Esophagus squamous epithelium (tissue), 5 donors: ENCODE data around the gene PIMREG. TPM values are rescaled to one million over a fixed set of nuclear protein-coding genes. Genes with fewer than 3 reads are reported as not detected.
"Not testable (repeated sequence)": the region's sequence is repeated elsewhere in the genome, so short reads cannot be mapped to it uniquely, and the experiment has no call there.

Experiments used
- DNase-seq: peaks from one replicate; lab custom pipeline; 2025; lab: John Stamatoyannopoulos, UW
- H3K27ac ChIP-seq, 4 donors: fragments of 200-600 bp; sonication (generic); one replicate each; pipeline ENCODE4 v1.5.1; 2016 to 2019; ENCODE audit warnings: mild to moderate bottlenecking in 1 of 4
- H3K27me3 ChIP-seq, 4 donors: fragments of 200-600 bp; sonication (generic); 1 replicate in 3 of 4; 2 replicates in 1 of 4; pipeline versions ENCODE4 v1.5.1 to v1.6.0; 2017 to 2021; ENCODE audit warnings: antibody characterized with exemption in 1 of 4
- H3K36me3 ChIP-seq, 3 donors: fragments of 200-600 bp; sonication (generic); one replicate each; pipeline ENCODE4 v1.5.1; 2016 to 2019
- H3K4me1 ChIP-seq, 3 donors: fragments of 200-600 bp; sonication (generic); one replicate each; pipeline ENCODE4 v1.5.1; 2017 to 2019
- H3K4me3 ChIP-seq, 4 donors: fragments of 200-600 bp; sonication (generic); 1 replicate in 3 of 4; 2 replicates in 1 of 4; pipeline ENCODE4 v1.5.1; 2016 to 2019; ENCODE audit warnings: mild to moderate bottlenecking in 2 of 4, moderate library complexity in 1 of 4
- H3K9me3 ChIP-seq, 3 donors: fragments of 200-600 bp; sonication (generic); one replicate each; pipeline ENCODE4 v1.5.1; 2016 to 2019
- CTCF ChIP-seq, 6 experiments: fragments of 450-650 bp in 4 of 6; fragments of 200-600 bp in 2 of 6; sonication (generic) in 2 of 6; IDR thresholded peaks; one replicate each; pipeline ENCODE4 v1.5.1; 2016 to 2019; ENCODE audit warnings: antibody characterized with exemption in 6 of 6, mild to moderate bottlenecking in 4 of 6, moderate library complexity in 4 of 6
- POLR2A ChIP-seq, 4 donors: fragments of 450-650 bp; IDR thresholded peaks; one replicate each; pipeline ENCODE4 v1.6.1; 2017; ENCODE audit warnings: antibody characterized with exemption in 4 of 4, mild to moderate bottlenecking in 4 of 4, moderate library complexity in 3 of 4
- WGBS, 2 donors: methylation state at CpG; one replicate each; pipeline ENCODE4 v1.1.5; 2018; 5-methylcytosine and 5-hydroxymethylcytosine counted together
- intact Hi-C: fragments of 100-400 bp; cut with DNase I; formaldehyde crosslinking; loops from one replicate; pipeline ENCODE4 v1.15.0; 2022
- total RNA-seq, 4 donors: library from RNA; depleted of rRNA; stranded (reverse); fragments of >200 nt; gene quantifications; one replicate each; pipeline ENCODE4 v1.1.0, GENCODE V29; 2016
- donor health status: DM: yes; HTN: yes; CAD: no.

The PIMREG gene
- total RNA-seq, 4 donors from 2014 or later = 3.6 to 7.2 (median 5.2) TPM

DNA sequence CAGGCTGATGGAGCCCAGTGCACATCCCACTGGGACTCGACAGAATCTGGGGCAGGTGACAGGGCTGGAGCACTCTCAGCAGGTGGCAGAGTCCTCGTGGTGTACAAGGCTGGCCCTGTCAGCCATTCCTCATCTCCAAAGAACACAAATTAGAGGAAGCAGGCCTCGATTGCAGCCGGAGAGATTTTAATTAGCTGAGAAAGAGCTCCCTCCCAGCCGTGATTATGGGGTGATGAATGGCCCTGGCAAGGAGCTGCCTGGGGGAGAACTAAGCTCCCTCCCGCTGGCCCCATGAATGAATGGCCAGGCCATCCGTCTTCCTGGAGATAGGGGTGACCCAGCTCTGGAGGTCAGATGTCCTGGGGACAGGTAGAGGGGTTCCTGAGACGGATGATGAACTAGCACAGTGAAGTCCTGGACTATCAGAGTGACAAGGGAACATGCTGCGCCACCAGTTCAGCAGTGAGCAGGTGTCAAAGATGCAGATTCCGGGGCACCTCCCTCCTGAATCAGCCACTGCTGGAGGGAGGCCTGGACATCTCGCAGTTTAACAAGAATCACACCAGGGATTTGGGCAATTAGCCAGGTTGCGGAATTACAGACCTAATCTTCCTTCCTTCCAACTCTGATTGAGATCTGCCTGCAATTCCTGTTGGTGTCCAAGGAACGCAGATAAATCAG is 35.5 kb downstream of the PIMREG start:
- Histone ChIP-seq H3K27me3 (no peaks in the 10 kb centered on the region), H3K4me1 (peaks cover 12 to 43% (median 19%) of the 10 kb centered on the region in 3 donors), H3K4me3 (no peak overlapping the region), H3K27ac (no peak overlapping the region), H3K36me3 (peaks cover 0 to 70% (median 0%) of the 10 kb centered on the region in 3 donors), H3K9me3 (no peaks in the 10 kb centered on the region)
- no peak for TF ChIP-seq POLR2A (IDR thresholded peaks at IDR 0.05)
- no peak for TF ChIP-seq CTCF (IDR thresholded peaks at IDR 0.05)
- no peak for DNase-seq
- intact Hi-C loops = no loop called here
- WGBS, 2 donors = 48 to 51% methylated on average over 8 to 10 of the region's 13 CpGs

DNA sequence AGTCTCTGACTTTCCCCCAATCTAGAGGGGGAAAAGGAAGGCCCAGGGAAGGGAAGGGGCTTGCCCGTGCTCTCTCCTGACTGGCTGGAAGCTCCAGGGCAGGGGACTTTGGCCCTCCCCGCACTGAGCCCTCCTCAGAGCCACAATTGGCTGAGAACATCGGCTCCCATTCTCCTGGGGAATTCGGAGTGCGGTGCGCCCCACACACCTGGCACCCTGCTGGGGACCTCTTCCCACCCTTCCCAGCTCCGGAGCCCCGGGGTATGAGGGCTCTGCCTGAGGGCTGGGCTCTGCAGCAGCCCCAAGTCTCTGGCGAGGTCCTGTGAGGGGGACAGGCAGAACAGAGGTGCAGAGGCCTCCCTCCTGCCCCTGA is 36.0 kb downstream of the PIMREG start:
- no peak for TF ChIP-seq CTCF (IDR thresholded peaks at IDR 0.05)
- TF ChIP-seq POLR2A (IDR thresholded peaks at IDR 0.05) = no peak
- Histone ChIP-seq H3K4me3 (no peak overlapping the region), H3K36me3 (peaks cover 0 to 75% (median 0%) of the 10 kb centered on the region in 3 donors), H3K9me3 (no peaks in the 10 kb centered on the region), H3K4me1 (peaks cover 7 to 38% (median 15%) of the 10 kb centered on the region in 3 donors), H3K27ac (no peak overlapping the region), H3K27me3 (no peaks in the 10 kb centered on the region)
- 68 to 80% methylated on average over 3 to 8 of the region's 9 CpGs for WGBS, 2 donors
- intact Hi-C loops = no loop called here
- no peak for DNase-seq

- intact Hi-C loops = no loop called here
- TF ChIP-seq POLR2A (IDR thresholded peaks at IDR 0.05) (no peak), CTCF (IDR thresholded peaks at IDR 0.05) (no peak)
Observed at GRCh38 chr17:6482105-6482455, 37.8 kb downstream of the PIMREG start.

GRCh38 chr17:6482796-6483195 is 38.5 kb downstream of the PIMREG start:
- H3K36me3 ChIP-seq = peaks cover 0 to 74% (median 0%) of the 10 kb centered on the region in 3 donors
- 76 to 89% methylated on average over 10 of the region's 10 CpGs for WGBS, 2 donors
- DNase-seq, H3K9me3 ChIP-seq, H3K27me3 ChIP-seq, H3K4me3 ChIP-seq, intact Hi-C loops, H3K27ac ChIP-seq: not testable (repeated sequence)
- H3K4me1 ChIP-seq = peaks cover 0 to 21% (median 4%) of the 10 kb centered on the region in 3 donors

More at GRCh38 chr17:6482105-6482455, 37.8 kb downstream of the PIMREG start:
- WGBS, 2 donors = 88 to 90% methylated on average over 6 of the region's 6 CpGs
- H3K4me1 ChIP-seq = peaks cover 0 to 21% (median under 1%) of the 10 kb centered on the region in 3 donors
- no peak for DNase-seq
- no peak overlapping the region for H3K27ac ChIP-seq
- no peaks in the 10 kb centered on the region for H3K9me3 ChIP-seq
- H3K36me3 ChIP-seq = peaks cover 0 to 79% (median 0%) of the 10 kb centered on the region in 3 donors
- no peak overlapping the region for H3K4me3 ChIP-seq
- no peaks in the 10 kb centered on the region for H3K27me3 ChIP-seq

GRCh38 chr17:6483507-6483906 is 39.3 kb downstream of the PIMREG start:
- intact Hi-C loops = no loop called here
- no peaks in the 10 kb centered on the region for H3K9me3 ChIP-seq

More at GRCh38 chr17:6483507-6483906, 39.3 kb downstream of the PIMREG start:
- Histone ChIP-seq H3K27ac (no peak overlapping the region), H3K36me3 (peaks cover 0 to 69% (median 0%) of the 10 kb centered on the region in 3 donors), H3K4me1 (peaks cover 0 to 24% (median 6%) of the 10 kb centered on the region in 3 donors), H3K4me3 (no peak overlapping the region), H3K27me3 (no peaks in the 10 kb centered on the region)
- TF ChIP-seq POLR2A (IDR thresholded peaks at IDR 0.05) (no peak), CTCF (IDR thresholded peaks at IDR 0.05) (no peak)
- DNase-seq = no peak
- WGBS, 2 donors = 88 to 100% methylated on average over 1 to 10 of the region's 16 CpGs
